NCI-H2196 treated with DMSO at 0.1 percent for 48 hours (cell line): ENCODE measurements around the gene LRRC74B.
"Not testable (repeated sequence)": the region's sequence is repeated elsewhere in the genome, so short reads cannot be mapped to it uniquely, and the experiment has no call there.

Experiments used
- DNase-seq: peaks from one replicate; lab custom pipeline; 2025; ENCODE audit not compliant: unreplicated experiment; lab: John Stamatoyannopoulos, UW

Gene LRRC74B

DNA sequence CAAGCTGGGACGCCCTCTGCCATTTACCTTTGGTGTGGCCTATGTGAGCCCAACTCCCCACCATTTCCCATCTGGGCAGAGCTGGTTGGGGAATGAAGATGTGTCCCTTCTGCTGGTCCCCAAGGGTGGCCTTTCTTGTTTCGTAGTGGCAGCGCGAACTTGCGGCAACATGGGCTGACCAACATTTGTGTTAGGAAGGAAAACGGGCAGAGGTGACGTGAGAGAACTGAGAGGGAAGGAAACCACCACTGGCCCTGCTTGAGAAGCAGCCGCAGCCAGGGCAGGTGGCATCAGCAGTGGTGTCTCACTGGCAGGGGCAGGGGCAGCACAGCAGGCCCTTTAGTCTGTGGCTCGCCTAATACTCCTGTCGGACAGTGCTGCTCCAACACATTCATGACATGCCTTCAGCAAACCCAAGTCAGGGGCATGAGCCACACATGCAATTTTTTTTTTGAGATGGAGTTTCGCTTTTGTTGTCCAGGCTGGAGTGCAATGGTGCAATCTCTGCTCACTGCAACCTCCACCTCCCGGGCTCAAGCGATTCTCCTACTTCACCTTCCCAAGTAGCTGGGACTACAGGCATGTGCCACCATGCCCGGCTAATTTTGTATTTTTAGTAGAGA, 29.9 kb downstream of the LRRC74B start:
- DNase-seq, result no peak

DNA sequence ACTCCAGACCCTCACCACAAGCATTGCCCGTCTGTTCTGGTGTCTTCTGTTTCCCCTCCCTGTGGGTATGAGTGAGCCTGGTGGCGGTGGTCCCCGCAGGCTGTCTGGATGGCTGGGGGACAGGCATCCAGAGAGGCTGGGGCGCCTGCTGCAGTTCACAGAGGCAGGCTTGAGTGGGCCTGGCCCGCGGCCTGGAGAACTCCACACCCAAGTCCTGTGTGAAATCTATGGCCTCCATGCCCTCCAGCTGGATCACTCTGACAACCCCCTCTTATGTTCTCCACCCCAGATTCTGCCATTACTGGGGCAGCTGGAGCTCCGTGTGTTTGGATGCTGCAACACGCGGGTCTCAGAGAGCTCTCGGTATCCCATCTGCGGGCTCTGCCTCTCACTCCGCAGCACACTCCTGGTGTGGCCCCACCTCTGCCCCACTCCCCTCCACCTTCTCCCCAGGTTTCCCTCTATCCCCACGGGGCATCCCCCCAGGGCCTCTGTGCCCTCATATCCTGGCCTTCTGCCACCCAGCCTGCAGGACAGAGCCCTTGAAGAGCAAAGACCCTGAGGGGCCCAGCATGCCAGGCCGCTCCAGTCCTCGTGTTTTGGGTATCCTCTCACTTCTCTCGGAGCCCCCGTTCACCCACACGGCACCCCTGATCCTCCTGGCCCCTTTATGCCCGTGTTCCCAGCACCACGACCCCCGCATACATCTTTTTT, 31.3 kb downstream of the LRRC74B start:
- DNase-seq, result no peak

- DNase-seq, result no peak
These were observed 32.2 kb downstream of the LRRC74B start for GRCh38 chr22:21077884-21078508.

- no peak for DNase-seq
These were observed 33.2 kb downstream of the LRRC74B start for GRCh38 chr22:21078916-21079315.

- DNase-seq, result no peak
These were observed 33.7 kb downstream of the LRRC74B start for GRCh38 chr22:21079493-21079892.

GRCh38 chr22:21080435-21081137, 34.8 kb downstream of the LRRC74B start:
- no peak for DNase-seq

GRCh38 chr22:21082248-21082647, 36.5 kb downstream of the LRRC74B start:
- no peak for DNase-seq

DNA sequence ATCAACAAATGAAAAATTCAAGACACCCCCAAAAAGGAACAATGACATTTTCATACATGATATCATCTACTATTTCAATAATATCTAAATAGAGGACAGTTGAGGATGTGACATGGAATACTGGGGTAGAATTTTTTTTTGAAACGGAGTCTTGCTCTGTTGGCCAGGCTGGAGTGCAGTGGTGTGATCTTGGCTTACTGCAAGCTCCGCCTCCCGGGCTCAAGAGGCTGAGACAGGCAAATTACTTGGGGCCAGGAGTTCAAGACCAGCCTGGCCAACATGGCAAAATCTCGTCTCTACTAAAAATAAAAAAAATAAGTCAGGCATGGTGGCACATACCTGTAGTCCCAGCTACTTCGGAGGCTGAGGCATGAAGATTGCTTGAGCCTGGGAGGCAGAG, 41.4 kb downstream of the LRRC74B start:
- no peak for DNase-seq

DNA sequence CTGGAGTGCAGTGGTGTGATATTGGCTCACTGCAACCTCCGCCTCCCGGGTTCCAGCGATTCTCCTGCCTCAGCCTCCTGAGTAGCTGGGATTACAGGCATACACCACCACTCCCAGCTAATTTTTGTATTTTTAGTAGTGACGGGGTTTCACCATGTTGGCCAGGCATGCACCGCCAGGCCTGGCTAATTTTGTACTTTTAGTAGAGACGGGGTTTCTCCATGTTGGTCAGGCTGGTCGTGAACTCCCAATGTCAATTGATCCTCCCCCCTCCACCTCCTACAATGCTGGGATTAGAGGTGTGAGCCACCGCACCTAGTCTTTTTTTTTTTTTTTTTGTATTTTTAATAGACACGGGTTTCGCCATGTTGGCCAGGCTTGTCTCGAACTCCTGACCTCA, 42.2 kb downstream of the LRRC74B start:
- DNase-seq, result not testable (repeated sequence)

GRCh38 chr22:21091220-21091619, 45.5 kb downstream of the LRRC74B start:
- DNase-seq, result not testable (repeated sequence)

DNA sequence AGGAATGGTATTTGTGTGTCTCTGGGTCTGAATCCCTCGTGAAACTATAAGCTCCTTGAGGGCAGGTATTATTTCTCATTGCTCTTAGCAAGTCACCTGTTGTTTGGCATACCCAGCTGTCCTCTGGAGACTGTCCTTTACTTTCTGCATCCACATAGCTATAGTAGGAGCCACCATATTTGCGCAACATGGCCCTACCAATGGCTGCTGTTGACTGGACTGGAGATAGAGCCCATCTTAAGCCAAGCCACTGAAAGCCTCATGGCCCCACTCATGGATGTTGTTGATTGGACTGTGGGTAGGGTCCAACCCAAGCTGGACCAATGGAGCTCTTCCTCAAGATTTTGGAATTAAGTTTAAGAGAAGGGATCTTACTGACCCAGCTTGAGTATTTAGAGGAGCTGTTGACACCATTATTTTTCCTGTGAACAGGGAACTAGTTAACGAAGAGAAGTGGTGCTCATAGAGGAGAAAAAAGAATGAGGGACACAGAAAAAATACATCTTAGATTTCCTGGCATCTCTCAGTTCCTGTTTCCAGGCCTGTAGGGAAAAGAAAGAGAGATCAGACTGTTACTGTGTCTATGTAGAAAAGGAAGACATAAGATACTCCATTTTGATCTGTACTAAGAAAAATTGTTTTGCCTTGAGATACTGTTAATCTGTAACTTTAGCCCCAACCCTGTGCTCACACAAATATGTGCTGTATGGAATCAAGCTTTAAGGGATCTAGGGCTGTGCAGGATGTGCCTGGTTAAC, 47.2 kb downstream of the LRRC74B start:
- DNase-seq, result no peak

DNA sequence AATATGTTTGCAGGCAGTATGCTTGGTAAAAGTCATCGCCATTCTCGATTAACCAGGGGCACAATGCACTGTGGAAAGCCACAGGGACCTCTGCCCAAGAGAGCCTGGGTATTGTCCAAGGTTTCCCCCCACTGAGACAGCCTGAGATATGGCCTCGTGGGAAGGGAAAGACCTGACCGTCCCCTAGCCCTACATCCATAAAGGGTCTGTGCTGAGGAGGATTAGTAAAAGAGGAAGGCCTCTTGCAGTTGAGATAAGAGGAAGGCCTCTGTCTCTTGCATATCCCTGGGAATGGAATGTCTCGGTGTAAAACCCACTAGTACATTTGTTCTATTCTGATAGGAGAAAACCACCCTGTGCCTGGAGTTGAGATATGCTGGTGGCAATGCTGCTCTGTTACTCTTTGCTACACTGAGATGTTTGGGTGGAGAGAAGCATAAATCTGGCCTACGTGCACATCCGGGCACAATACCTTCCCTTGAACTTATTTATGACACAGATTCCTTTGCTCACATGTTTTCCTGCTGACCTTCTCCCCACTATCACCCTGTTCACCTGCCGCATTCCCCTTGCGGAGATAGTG, 47.9 kb downstream of the LRRC74B start:
- DNase-seq, result not testable (repeated sequence)

GRCh38 chr22:21094911-21095772, 49.4 kb downstream of the LRRC74B start:
- DNase-seq, result no peak

DNA sequence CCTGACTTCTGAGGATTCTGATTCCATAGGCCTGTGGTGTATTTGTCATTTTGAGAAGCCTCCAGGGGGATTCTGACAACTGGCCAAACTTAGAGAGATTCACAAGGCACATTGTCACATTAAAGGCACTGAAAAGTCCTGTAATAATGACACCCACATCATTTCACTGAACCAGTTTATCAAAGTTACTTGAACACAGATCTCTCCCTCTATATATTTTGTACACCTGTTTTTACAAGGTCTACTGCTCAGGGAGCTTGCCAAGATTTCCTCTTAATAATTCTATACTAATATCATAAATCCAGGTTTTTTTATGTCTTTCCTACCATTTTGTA, 50.0 kb downstream of the LRRC74B start:
- no peak for DNase-seq

- DNase-seq, result not testable (repeated sequence)
These were observed 51.1 kb downstream of the LRRC74B start for GRCh38 chr22:21096878-21097277.

DNA sequence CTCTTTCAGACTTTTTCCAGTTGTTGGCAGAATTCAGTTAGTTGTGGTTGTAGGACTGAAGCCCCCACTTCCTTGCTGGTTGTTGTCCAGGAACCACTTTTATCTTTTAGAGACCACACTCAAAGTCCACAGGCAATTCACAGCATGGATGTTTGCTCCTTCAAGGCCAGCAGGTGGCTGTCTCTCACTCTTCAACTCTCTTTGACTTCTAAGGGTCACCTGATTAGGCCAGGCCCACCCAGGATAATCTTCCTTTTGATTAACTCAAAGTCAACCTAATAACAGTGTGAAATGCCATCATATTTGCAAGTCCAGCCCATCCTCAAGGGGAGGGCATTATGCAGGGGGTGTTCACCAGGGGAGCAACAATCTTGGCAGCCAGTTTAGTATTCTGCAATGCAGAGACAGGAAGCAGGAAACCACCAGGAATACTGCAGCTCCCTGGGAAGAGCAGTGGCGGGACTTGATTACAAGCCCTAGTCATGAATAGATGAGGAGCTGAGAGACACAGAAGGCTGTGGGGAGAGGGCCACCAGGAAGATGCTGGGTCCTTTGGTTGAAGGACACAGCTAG, 52.4 kb downstream of the LRRC74B start:
- DNase-seq, result no peak

DNA sequence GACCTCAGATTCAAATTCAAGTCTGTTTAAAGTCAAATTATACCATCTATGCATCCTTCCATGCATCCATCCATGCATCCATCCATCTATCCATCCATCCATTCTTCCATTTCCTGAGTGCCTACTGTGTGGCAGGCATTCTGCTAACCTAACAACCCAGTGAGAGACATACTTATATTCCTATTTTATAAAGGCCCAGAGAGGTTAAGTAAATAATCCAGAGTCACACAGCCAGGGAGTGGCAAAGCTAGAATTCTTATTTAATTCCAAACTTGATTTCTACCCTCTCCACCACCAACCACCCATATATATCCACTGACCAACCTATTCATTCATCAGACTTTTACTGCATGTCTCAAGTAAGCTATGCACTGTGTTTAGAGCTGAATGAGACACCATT, 53.8 kb downstream of the LRRC74B start:
- DNase-seq, result no peak

DNA sequence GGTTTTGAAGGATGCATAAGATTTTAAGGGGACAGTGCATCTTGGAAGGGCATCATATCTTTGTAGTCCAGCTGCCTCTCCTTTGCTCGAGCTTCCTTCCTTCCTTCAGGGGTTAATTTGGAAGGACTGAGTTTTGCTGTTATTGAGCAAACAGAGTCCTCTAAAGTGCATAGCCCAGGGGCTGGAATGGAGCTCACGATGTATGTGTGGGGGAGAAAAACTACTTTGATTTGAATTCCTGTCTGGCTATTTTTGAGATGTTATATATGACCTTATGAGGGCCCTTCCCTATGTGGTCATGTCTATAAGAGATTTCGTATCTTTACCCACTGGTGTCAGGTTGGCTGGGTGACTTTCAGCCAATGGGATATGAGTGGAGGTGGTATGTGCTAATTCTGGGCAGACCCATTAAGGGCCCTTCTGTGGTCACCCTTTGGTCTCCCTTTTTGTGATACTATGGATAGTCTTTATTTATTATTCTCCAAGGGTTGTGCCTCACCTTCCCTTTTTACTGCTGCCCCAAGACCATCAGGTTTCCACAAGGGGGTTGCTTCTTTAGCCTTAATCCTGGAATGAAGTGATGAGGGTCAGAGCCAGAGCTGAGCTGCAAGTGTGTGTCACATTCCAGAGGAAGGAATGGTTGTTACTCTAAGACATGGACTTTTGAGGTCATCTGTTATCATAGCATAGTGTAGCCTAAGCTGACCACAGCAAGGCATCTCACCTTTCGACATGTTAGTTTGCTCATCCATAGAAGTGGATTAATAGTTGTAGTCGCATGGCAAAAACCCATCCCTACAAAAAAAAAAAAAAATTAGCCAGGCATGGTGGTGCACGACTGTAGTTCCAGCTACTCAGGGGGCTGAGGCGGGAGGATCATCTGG, 54.6 kb downstream of the LRRC74B start:
- no peak for DNase-seq
